Activated B cell treated with CpG ODN at 0.5 μM for 24 hours (primary cell): ENCODE results near the gene ITGA6. TPM values are rescaled to one million over a fixed set of nuclear protein-coding genes. Genes with fewer than 3 reads are reported as not detected.
A peak's percentile ranks its signal among the peaks of the same experiment; 100 is the strongest.

Experiments
- ATAC-seq: fragments of 200-7000 bp; cut with Tn5 transposase; one replicate; pipeline ENCODE4 v1.10.0; 2021; ENCODE audit warnings: low read depth, mild to moderate bottlenecking, moderate library complexity
- CTCF ChIA-PET: fragments of 350-600 bp; sonication (Branson Sonifier 250); formaldehyde crosslinking; loops from one replicate; lab custom pipeline; 2021; ENCODE audit warnings: antibody characterized with exemption; lab: Charles Lee
- POLR2A ChIA-PET: fragments of 350-600 bp; sonication (Branson Sonifier 250); formaldehyde crosslinking; loops from one replicate; lab custom pipeline; 2021; ENCODE audit warnings: antibody characterized with exemption; lab: Charles Lee
- DNase-seq: peaks from one replicate; pipeline ENCODE4 v3.0.0; 2022
- H3K27ac Mint-ChIP-seq: one replicate; pipeline ENCODE4 v1.8.0; 2020; ENCODE audit warnings: mixed read lengths
- H3K27me3 Mint-ChIP-seq: one replicate; pipeline ENCODE4 v1.8.0; 2021; ENCODE audit warnings: mixed read lengths
- H3K36me3 Mint-ChIP-seq: one replicate; pipeline ENCODE4 v1.8.0; 2021; ENCODE audit warnings: low read depth, mixed read lengths
- H3K4me1 Mint-ChIP-seq: one replicate; pipeline ENCODE4 v1.8.0; 2021; ENCODE audit warnings: mixed read lengths
- H3K4me3 Mint-ChIP-seq: one replicate; pipeline ENCODE4 v1.8.0; 2020; ENCODE audit warnings: mild to moderate bottlenecking, mixed read lengths
- H3K9me3 Mint-ChIP-seq: one replicate; pipeline ENCODE4 v1.8.0; 2020; ENCODE audit warnings: mixed read lengths
- intact Hi-C: fragments of 100-400 bp; cut with micrococcal nuclease; formaldehyde crosslinking; loops from one replicate; pipeline ENCODE4 v1.15.1; 2024
- total RNA-seq: library from RNA; stranded (reverse); gene quantifications from 2 replicates; pipeline ENCODE4 v1.2.3, GENCODE V29; 2022
- TF ChIP-seq, protein P1 (sequence below): fragments of 200-600 bp; IDR thresholded peaks from one replicate; pipeline ENCODE4 v1.8.0; 2022; ENCODE audit warnings: antibody characterized with exemption, mild to moderate bottlenecking

ITGA6 gene
- total RNA-seq, 1 donor from 2014 or later = 0.31 TPM

- DNase-seq = no peak
- intact Hi-C loops = no loop called here
- TF ChIP-seq, protein P1, sequence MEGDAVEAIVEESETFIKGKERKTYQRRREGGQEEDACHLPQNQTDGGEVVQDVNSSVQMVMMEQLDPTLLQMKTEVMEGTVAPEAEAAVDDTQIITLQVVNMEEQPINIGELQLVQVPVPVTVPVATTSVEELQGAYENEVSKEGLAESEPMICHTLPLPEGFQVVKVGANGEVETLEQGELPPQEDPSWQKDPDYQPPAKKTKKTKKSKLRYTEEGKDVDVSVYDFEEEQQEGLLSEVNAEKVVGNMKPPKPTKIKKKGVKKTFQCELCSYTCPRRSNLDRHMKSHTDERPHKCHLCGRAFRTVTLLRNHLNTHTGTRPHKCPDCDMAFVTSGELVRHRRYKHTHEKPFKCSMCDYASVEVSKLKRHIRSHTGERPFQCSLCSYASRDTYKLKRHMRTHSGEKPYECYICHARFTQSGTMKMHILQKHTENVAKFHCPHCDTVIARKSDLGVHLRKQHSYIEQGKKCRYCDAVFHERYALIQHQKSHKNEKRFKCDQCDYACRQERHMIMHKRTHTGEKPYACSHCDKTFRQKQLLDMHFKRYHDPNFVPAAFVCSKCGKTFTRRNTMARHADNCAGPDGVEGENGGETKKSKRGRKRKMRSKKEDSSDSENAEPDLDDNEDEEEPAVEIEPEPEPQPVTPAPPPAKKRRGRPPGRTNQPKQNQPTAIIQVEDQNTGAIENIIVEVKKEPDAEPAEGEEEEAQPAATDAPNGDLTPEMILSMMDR = no peak
- no peak for ATAC-seq
- H3K27ac Mint-ChIP-seq = no peak overlapping the region
- POLR2A ChIA-PET = no interaction called here
- H3K36me3 Mint-ChIP-seq = no peaks in the 10 kb centered on the region
- CTCF ChIA-PET = no interaction called here
- H3K4me1 Mint-ChIP-seq = peaks cover 10% of the 10 kb centered on the region
- H3K9me3 Mint-ChIP-seq = no peaks in the 10 kb centered on the region
- H3K27me3 Mint-ChIP-seq = peaks cover 28% of the 10 kb centered on the region
- no peak overlapping the region for H3K4me3 Mint-ChIP-seq
Measured at GRCh38 chr2:172456002-172456401, 28.6 kb downstream of the ITGA6 start.

DNA sequence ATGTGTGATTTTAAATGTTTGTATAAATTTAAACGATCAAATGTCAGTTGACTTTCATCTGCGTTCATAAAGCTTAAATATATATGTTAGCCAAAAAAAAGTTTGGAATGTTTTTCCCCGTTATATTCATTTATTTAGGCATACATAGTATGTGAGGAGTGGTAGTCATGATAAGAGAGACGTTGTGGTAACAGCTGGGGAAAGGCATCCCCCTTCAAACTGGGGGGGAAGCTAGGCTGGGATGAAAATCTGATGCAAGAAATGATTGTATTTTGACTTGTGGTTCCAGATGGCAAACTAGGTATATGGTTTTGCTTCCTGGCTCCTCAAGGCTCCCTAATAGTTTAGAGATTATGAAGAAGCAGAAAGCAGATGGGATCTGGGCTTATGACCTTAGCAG, 30.1 kb downstream of the ITGA6 start:
- ChIA-PET POLR2A (no interaction called here), CTCF (interaction anchor here (1.1 kb wide), 1 partner anchor 10 kb away, joined by 4 read pairs; no protein-coding TSS in a partner anchor)
- Mint-ChIP-seq H3K27me3 (peaks cover 25% of the 10 kb centered on the region), H3K27ac (no peak overlapping the region), H3K36me3 (no peaks in the 10 kb centered on the region), H3K9me3 (no peaks in the 10 kb centered on the region), H3K4me1 (peaks cover 25% of the 10 kb centered on the region), H3K4me3 (no peak overlapping the region)
- TF ChIP-seq, protein P1 = no peak
- intact Hi-C loops = no loop called here
- ATAC-seq (no peak), DNase-seq (no peak)

DNA sequence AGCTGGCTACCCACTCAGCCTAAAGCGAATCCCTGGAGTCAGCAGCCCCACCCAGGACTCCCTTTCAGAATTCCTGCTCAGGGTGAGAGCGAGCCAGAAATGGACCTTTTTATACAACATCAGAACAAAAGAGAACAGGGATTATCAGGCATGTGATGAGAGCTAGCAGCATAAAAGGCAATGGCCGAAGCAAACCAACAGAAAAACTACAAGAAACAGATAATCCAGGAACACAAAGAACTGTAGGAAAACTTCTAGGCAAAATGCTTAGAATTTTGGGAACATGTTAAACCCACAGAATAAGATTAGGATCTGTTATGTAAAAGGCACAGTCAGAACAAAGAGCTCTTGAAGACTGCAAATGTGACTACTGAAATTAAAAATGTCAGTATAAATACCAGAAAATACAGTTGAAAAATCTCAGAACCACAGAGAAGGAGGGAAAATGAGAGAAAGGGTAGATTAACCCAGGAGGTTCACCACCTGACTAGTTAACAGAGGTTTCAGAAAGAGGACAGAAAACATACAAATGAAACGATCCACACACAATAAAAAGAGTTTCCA, 31.3 kb downstream of the ITGA6 start:
- DNase-seq (no peak), ATAC-seq (no peak)
- Mint-ChIP-seq H3K9me3 (no peaks in the 10 kb centered on the region), H3K4me1 (peaks cover 36% of the 10 kb centered on the region), H3K4me3 (no peak overlapping the region), H3K36me3 (no peaks in the 10 kb centered on the region), H3K27ac (no peak overlapping the region), H3K27me3 (peaks cover 23% of the 10 kb centered on the region)
- CTCF ChIA-PET = no interaction called here
- TF ChIP-seq, protein P1 = no peak
- intact Hi-C loops = no loop called here
- POLR2A ChIA-PET = no interaction called here

DNA sequence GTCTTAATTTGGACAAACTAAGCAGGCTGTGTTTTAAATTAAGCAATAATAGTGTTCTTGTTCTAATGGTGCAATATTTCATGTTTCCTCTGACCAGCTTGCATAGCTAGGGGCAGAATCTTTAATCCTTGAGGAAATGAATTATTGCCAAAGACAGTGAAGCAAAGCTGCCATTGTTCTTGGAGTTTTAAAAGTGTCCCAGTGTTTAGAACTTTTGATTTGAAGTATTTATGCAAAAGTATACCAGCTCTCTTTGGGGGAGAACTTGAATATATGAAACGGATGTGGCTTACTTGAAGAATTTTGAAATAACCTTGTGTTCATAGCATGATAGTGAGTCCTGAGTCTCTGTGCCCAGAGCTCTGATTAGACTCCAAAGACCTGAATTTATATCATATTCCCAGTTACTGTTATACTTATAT, 33.4 kb downstream of the ITGA6 start:
- Mint-ChIP-seq H3K27me3 (peaks cover 13% of the 10 kb centered on the region), H3K9me3 (no peaks in the 10 kb centered on the region), H3K4me3 (no peak overlapping the region), H3K27ac (no peak overlapping the region), H3K36me3 (no peaks in the 10 kb centered on the region), H3K4me1 (peaks cover 55% of the 10 kb centered on the region)
- TF ChIP-seq, protein P1 = no peak
- DNase-seq = no peak
- no peak for ATAC-seq
- intact Hi-C loops = loop anchor here (5.0 to 10.0 kb wide), 3 partner anchors 506 to 1486 kb away; partner anchors contain the start of gene DYNC1I2
- CTCF ChIA-PET = interaction anchor here (1.2 to 4.1 kb wide), 12 partner anchors 9 to 887 kb away, joined by 3 to 23 read pairs (median 7); partner anchors contain the start of gene DLX2
- POLR2A ChIA-PET = no interaction called here

GRCh38 chr2:172461591-172462372, 34.4 kb downstream of the ITGA6 start:
- ChIA-PET POLR2A (interaction anchor here (0.5 kb wide), 1 partner anchor 1414 kb away, joined by 5 read pairs; no protein-coding TSS in a partner anchor), CTCF (interaction anchor here (0.6 to 4.1 kb wide), 27 partner anchors 10 to 888 kb away, joined by 3 to 23 read pairs (median 4); partner anchors contain the start of genes DLX2 and ITGA6)
- Mint-ChIP-seq H3K27ac (no peak overlapping the region), H3K4me1 (peaks cover 55% of the 10 kb centered on the region), H3K36me3 (no peaks in the 10 kb centered on the region), H3K9me3 (no peaks in the 10 kb centered on the region), H3K4me3 (no peak overlapping the region), H3K27me3 (peaks cover 8% of the 10 kb centered on the region)
- TF ChIP-seq, protein P1 = no peak
- peak; percentile 59 for DNase-seq
- intact Hi-C loops = loop anchor here (1.0 to 10.0 kb wide), 6 partner anchors 35 to 1487 kb away; partner anchors contain the start of genes DYNC1I2 and ITGA6
- peak; percentile 79 for ATAC-seq
